Middle frontal gyrus (tissue), 1 donor: ENCODE data around the gene KIF1A.

ENCODE experiments used
- DNase-seq: peaks from one replicate; pipeline ENCODE4 v3.0.0-alpha.2; 2015; ENCODE audit warnings: low spot score; ENCODE audit errors: extremely low spot score

KIF1A gene

DNA sequence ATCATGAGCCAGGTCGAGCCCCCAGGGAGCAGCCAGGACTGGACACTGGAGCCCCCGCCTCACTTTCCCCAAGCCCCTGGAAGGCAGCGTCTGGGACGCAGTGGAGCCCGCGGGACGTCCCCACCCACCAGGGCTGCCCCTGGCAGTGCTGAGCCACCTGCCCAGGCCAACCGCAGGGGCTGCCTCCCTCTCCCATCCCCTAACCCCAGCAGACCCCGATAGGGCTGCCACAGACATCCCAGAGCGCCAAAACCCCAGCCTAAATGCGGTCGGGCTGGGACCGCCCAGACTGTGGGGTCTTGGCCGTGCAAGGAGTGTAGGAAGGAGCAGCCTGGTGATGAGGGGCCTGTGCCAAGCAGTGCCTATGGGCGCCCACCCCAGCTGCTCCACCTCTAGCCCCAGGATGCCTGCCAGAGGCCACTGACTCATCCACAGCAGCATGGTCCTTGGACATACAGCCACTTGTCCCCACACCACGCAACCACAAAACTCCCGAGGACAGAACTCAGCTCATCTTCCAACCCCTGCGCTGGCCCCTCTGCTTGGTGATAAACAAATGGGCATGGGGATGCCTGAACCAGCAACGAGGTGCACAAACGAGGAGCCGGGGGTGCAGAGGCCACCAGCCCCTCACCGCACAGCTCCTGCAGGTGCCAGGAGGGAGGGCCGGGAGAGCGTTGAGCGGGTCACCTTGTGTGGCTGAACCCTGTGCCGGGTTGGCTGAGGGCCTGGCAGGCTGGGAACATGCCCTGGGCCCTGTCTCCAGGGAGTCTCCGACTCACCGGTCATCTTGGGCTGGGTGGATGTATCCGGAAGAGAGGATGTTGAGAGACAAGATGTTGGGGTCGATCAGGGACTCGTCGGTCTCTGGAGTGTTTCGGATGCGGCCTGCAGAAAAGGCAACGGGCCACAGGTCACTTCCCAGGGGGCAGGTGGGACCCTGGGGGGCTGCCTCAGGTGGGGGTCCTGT, 83.5 kb downstream of the KIF1A start:
- DNase-seq: no peak

- DNase-seq: no peak
These were observed 84.5 kb downstream of the KIF1A start for GRCh38 chr2:240735476-240735875.

DNA sequence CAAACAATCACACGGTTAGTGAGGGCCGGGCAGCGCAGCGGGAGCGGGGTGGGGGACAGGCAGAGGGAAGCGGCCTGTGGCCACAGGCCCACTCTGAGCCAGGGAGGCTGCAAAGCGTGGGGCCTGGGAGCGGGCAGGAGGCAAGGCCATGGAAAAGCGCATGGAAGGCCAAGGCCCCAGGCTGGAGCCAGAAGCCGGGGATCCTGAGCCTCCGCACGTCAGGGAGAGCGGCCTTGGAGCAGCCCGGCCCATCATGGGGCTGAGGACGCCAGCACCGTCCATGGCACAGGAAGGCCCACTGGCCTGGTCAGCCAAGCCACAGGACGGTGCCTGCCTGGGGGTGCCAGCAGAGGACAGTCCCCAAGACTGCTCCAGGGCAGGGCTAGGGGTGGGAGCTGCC, 85.3 kb downstream of the KIF1A start:
- no peak for DNase-seq

GRCh38 chr2:240733803-240734495, 86.1 kb downstream of the KIF1A start:
- DNase-seq: no peak

DNA sequence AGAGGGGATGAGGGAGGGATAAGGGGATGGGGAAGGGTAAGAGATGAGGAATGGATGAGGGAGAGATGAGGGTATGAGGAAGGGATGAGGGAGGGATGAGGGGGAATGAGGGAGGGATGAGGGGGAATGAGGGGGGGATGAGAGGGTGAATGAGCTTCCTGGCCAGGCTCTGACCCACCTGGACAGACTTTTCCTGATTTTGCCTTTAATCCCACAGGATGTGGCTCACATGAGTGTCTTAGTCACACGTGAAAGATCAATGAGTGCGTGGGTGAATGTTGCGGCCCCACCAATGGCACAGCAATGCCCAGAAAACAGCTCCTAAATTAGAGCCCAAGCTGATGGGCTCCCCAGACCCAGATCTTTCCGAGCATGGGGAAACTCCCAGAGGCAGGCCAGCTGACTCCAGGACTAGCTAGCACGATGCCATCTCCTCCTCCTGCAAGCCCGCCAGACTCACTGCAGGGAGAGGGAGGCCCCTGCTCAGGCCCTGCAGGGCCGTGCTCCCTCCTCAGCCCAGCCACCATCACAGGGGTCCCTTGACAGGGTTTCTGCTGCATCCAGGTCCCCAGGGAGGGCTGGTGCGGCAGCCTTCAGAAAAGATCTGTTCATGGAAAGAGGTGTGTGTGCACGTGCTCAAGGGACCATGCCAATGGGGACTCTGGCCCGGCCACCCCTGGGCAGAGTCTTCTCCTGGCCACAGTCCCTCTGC, 87.0 kb downstream of the KIF1A start:
- DNase-seq: no peak

GRCh38 chr2:240732184-240732583, 87.8 kb downstream of the KIF1A start:
- DNase-seq: no peak

DNA sequence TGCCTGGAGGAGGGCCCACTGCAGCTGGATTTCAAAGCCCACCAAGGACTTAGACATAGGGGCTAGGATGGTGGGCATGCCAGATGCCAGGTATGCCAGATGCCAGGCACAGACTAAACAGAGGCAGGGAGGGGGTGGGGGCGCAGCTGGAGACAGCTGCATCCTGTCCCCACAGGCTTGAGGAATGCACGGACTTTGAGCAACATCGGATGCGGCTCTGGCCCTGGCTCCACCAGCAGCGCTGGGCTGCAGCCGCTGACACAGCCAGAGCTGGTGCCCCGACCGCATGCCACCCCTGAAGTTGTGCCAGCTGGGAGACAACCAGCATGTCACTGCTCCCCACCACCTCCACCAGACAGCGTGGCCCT, 88.9 kb downstream of the KIF1A start:
- DNase-seq: no peak

GRCh38 chr2:240730501-240731177, 89.4 kb downstream of the KIF1A start:
- DNase-seq: no peak

- DNase-seq: no peak
These were observed 91.2 kb downstream of the KIF1A start for GRCh38 chr2:240728827-240729226.

DNA sequence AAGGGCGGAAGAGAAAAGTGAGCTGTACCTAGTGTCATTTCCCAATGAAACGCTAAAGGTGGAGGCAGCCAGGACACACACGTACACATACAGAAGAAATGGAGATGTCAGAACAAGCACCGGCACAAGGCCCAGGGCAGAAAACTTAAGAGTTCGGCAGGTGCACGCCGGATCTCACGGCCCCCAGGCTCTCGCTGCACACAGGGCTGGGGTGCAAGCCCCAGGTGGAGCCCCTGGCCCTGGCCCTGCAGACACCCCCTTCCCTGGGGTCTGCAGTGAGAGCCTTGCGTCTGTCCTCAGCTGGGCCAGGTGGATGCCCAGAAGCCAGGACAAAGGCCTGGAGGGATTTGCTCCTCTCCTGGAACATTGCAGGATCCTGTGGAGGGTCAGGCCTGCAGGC, 91.7 kb downstream of the KIF1A start:
- no peak for DNase-seq

- no peak for DNase-seq
These were observed 92.1 kb downstream of the KIF1A start for GRCh38 chr2:240727913-240728312.

DNA sequence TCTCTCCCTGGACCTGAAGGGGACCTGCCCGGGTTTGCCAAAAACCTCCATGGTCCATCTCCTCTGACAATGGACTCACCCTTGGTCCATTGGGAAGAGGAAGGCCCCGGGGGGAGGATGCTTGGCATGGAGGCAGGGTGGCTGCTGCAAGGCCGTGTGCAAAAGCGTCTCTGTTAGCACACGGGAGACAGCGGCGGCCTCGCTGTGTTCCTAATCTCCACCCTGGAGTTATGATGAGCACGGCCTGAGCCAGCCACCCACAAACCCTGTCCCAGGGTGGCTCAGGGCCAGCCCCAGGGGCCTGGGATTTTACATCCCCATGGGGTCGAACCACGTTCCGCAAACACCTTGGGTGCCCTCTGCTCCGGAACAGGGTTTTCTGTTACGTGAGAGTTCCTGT, 92.6 kb downstream of the KIF1A start:
- no peak for DNase-seq

- DNase-seq: no peak
These were observed 93.1 kb downstream of the KIF1A start for GRCh38 chr2:240726876-240727275.

DNA sequence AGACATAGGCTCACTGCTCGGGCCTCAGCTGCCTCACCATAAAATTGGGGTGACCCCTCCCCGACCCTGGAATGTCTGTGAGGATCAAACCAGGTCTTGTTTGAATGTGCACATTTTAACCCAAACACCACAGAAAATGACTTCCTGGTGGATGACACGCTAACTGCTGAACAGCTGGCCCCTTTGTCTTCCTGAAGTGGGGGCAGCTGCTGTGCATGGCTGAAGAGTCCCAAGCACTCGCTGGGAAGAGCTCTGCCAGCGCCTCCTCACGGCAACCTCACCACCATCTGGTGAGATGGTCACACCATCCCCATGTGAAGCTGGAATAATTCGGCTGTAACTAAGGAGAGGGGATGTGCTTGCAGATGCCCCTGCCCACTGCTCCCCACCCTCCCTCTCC, 94.3 kb downstream of the KIF1A start:
- no peak for DNase-seq

DNA sequence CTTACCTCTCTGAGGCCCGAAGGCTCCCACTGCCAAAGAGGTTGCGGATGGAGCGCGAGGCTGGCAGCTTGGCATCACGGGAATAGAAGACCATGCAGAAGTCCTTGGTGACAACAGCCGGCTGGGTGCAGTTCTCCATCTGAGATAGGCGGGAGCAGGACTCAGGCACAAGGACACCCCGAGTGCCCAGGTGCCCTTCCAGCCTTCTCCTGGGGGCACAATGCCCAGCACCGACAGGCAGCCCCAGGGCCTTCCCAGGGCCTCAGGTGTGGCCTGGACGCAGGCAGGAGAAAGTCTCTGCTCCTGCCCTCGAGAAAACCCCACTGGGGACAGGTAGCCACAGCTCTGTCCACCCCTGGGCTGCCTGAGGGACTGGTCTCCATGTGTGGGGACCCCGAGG, 94.8 kb downstream of the KIF1A start:
- no peak for DNase-seq

- no peak for DNase-seq
These were observed 95.6 kb downstream of the KIF1A start for GRCh38 chr2:240724431-240724830.

- no peak for DNase-seq
These were observed 96.2 kb downstream of the KIF1A start for GRCh38 chr2:240723851-240724250.

DNA sequence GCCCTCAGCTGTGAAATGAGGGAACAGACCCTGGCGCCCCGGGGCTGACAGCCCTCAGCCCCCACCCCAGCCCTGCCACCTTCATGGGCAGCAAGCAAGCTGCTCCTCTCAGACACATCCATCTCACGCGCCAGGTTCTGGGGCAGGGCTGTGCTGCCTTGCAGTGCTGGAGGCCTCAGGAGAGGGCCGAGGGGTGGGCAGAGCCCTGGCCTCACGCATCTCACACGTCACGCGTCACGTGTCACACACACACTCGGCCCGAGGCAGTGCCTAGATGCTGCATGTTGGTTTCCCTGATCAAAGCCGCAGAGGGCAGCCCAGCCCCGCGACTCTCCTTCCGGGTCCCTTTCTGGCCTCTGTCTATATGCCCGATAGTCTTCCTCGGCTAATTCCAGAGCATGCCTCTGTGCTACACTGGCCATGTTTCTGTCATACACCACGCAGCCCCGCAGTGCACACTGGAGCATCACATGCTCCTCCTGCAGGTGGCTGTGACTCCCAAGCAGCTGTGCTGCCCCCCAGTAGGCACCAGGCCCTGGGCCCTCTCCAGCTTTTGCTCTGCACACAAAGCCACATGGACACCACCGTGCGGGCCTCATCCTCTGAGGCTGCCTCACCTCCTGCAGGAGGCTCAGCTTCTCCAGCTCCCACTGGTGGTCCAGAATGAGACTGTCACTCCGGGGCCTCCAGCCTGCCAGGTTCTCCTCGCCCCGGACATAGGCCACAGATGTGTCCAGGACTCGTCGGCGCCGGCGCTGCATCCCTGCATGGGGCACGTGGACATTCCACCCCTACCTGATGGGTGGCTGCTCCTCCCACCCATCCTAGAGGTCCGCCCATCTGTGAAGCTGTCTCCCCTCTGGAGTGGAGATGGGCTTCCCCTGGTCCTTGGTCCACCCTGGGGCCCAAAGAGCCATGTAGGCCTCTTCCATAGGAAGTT, 97.0 kb downstream of the KIF1A start:
- no peak for DNase-seq

- DNase-seq: no peak
These were observed 97.6 kb downstream of the KIF1A start for GRCh38 chr2:240722376-240722775.

GRCh38 chr2:240721596-240722180, 98.3 kb downstream of the KIF1A start:
- no peak for DNase-seq
